GM19372 (cell line): Measurements from ENCODE around the gene TACC2.
A peak's percentile ranks its signal among the peaks of the same experiment; 100 is the strongest.
"Not testable (repeated sequence)": the region's sequence is repeated elsewhere in the genome, so short reads cannot be mapped to it uniquely, and the experiment has no call there.

Experiments used
- ATAC-seq: cut with Tn5 transposase; IDR thresholded peaks from one replicate; pipeline ENCODE4 v1.9.1; 2021; ENCODE audit warnings: mild to moderate bottlenecking, low read depth, moderate library complexity; ENCODE audit not compliant: unreplicated experiment

TACC2 gene, protein sequence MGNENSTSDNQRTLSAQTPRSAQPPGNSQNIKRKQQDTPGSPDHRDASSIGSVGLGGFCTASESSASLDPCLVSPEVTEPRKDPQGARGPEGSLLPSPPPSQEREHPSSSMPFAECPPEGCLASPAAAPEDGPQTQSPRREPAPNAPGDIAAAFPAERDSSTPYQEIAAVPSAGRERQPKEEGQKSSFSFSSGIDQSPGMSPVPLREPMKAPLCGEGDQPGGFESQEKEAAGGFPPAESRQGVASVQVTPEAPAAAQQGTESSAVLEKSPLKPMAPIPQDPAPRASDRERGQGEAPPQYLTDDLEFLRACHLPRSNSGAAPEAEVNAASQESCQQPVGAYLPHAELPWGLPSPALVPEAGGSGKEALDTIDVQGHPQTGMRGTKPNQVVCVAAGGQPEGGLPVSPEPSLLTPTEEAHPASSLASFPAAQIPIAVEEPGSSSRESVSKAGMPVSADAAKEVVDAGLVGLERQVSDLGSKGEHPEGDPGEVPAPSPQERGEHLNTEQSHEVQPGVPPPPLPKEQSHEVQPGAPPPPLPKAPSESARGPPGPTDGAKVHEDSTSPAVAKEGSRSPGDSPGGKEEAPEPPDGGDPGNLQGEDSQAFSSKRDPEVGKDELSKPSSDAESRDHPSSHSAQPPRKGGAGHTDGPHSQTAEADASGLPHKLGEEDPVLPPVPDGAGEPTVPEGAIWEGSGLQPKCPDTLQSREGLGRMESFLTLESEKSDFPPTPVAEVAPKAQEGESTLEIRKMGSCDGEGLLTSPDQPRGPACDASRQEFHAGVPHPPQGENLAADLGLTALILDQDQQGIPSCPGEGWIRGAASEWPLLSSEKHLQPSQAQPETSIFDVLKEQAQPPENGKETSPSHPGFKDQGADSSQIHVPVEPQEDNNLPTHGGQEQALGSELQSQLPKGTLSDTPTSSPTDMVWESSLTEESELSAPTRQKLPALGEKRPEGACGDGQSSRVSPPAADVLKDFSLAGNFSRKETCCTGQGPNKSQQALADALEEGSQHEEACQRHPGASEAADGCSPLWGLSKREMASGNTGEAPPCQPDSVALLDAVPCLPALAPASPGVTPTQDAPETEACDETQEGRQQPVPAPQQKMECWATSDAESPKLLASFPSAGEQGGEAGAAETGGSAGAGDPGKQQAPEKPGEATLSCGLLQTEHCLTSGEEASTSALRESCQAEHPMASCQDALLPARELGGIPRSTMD (N-terminal part only)

GRCh38 chr10:121988361-121989324, at the start of gene TACC2:
Gene TACC2, plus strand, starts transcription at chr10:121989163. Its CDS starts 32,819 bp downstream, at chr10:122021982.
- no peak for ATAC-seq

- no peak for ATAC-seq
These were observed 47.4 kb upstream of the TACC2 start for GRCh38 chr10:121941532-121941931.

DNA sequence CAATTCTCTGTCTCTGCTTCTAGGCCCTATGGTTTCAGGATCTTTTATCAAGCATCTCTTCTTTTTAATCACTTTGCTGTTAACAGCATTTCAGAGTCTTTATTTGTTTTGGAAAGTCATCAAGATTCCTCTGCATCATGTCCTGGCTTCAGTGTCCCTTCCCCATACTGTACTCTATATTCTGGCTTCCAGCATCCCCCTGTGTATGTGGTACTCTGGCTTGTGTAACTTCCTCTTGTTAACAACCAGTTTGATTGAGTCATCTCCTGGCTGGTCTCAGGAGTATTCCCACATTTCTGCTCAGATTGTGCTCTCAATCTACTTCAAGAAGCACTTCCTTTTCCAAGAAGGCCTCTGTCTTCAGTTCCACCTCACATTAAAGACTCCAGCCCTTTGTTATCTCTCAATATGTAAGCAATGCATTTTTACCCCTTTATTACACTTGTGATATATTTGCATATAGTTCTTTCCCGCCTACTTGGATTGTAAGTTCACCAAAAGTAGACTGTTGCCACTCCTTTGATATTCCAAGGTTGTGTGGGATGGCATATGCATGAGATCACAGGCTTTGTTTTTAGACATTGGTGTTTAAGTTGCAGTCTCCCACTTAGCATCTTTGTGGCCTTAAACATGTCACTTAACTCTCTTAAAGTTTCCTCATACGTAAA, 46.1 kb upstream of the TACC2 start:
- no peak for ATAC-seq

GRCh38 chr10:121947343-121948330, 41.3 kb upstream of the TACC2 start:
- ATAC-seq = no peak

- no peak for ATAC-seq
These were observed 39.9 kb upstream of the TACC2 start for GRCh38 chr10:121949049-121949448.

- ATAC-seq = no peak
These were observed 39.5 kb upstream of the TACC2 start for GRCh38 chr10:121949451-121949850.

- no peak for ATAC-seq
These were observed 36.7 kb upstream of the TACC2 start for GRCh38 chr10:121952226-121952625.

- no peak for ATAC-seq
These were observed 32.6 kb upstream of the TACC2 start for GRCh38 chr10:121956111-121957061.

- no peak for ATAC-seq
These were observed 29.3 kb upstream of the TACC2 start for GRCh38 chr10:121959671-121960070.

DNA sequence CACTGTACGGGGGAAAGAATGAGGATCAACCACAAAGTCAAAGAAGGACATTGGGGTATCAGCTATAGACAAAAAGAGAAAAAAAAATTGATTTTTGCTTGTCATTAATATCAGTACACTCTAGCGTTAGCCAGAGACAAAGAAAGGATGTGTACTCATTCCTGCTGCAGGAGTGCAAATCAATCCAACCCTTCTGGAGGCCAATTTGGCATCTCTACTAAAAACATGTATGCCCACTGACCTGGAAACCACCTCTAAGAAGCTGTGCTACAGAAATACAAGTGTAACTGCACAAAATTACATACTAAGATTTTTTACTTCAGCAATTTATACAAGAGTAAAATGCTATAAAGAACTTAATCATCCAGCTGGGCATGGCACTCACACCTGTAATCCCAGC, 27.5 kb upstream of the TACC2 start:
- no peak for ATAC-seq

DNA sequence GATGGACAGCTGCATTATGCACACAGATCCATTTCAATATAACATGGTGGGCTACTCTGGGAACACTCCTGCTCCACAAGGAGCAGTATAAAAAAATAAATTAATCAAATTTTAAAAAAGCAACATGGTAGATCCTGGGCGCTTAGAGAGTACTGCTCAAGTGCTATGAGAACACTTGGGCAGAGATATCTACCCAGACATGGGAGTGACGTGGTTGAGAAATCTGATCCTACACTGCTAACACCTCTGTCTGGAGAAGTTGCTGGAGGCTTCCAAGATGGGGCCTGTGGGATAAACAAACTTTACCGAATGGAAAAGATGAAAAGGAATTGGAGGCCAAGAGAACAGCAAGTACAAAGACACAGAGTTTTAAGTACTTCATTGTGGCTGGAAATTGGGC, 23.0 kb upstream of the TACC2 start:
- no peak for ATAC-seq

DNA sequence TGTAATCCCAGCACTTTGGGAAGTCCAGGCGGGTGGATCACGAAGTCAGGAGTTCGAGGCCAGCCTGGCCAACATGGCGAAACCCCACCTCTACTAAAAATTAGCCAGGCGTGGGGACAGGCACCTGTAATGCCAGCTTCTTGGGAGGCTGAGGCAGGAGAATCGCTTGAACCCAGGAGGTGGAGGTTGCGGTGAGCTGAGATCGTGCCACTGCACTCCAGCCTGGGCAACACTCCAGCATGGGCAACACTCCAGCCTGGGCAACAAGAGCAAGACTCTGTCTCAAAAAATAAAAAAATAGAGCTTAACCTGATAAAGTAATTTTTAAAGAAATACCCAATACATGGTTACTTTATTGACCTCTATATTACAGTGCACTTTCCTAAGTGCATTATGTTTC, 19.9 kb upstream of the TACC2 start:
- not testable (repeated sequence) for ATAC-seq

DNA sequence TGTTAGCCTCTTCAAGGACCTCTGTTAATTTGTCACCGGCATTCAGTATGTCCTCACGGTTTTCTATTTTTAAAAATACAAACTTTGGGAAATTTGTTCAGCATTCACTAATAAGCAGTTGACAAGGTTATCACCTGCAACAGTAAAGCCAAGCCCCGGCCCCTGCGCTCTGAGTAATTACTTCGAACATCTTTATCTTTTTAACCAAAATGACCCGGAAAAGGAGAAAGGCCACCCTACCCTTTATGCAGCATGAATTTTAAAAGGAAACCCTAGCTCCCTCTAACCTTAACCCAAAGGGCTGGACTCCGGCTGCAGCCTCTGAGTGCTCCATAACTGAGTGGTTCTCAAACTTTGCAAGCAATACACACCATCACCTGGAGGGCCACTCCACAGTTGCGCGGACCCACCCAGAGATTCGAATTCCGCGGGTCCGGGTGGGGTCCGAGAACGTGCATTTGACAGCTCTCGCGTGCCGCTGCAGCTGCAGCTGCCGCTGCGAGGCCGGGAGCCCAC, 14.9 kb upstream of the TACC2 start:
- peak; percentile 27 for ATAC-seq

DNA sequence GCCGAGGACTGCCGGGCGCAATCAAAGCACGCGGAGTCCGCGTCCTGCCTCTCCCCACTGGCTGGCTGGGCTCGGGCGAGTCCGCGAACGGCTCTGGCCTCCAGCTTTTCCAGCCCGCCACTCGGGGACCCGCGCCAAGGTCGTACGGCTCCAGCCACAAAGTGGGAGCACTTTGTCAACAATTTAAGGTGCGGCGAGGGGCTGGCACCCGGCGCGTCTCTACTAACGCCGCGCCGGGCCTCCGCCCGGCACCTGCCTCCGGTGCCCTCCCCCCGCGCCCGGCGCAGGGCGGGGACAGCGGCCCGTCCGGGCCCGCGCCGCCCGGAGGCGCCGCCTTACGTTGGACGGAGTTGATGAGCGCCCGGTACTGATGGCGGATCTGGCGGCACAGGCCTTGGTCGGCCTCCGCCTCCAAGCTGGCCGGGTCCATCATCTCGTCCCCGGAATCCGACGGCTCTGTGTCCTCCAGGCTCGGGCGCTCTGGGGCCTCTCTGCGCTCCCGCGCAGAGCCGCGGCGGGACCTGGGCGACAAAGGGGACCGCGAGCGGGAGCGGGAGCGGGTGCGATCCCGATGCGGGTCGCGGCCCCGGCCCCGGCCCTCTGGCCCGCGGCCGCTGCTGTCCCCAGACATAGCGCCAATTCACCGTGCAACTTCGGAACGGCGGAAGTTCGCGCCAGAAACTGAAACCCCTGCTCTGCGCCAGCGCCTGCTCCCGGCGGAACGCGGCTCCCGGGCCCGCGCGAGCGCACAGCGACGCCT, 14.2 kb upstream of the TACC2 start, which contains the start of gene NSMCE4A:
TSS of gene NSMCE4A (minus strand) at position 683 of the 760 bp plus-strand sequence. CDS start at position 631, 52 bp downstream.
- peak; percentile 75 for ATAC-seq

DNA sequence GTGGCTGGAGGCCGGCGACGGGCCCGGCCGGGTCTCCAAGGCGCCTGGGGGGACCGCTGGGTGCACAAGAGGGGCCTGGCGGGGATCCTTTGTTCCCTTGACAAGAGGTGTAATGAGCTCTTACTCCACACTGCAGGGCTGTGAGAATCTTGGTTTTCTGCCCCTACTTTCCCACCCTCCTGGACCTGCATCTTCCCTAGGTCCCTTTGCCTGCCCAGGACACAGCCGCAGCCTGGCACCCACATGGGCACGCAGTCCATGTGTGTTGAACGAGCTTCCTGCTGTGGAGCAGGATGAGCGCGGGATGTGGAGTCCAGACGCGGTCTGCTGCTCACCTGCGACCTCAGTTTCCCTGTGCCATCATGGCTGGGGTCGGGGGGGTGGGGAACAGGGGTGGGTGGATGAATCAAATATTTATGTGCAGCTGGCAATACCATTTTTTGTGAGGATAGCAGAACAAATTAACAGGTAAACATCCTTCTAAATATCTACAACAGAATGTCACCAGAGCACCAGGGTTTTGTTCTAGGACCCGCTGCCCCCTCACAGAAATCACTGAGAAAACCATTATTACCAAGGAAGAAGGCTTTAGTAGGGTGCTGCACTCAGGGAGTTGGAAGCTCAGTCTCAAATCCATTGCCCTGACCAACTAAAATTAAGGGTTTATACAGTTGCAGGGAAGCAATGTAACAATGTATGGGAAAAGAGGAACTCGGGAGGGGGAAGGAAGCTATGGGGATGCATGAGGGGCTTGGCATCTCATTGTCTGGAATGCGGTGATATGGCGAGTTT, 13.5 kb upstream of the TACC2 start:
- ATAC-seq = no peak
